GM18511 (cell line): Measurements from ENCODE around the gene NDFIP2.
"Not testable (repeated sequence)": the region's sequence is repeated elsewhere in the genome, so short reads cannot be mapped to it uniquely, and the experiment has no call there.

Experiments used
- ATAC-seq: cut with Tn5 transposase; IDR thresholded peaks from one replicate; pipeline ENCODE4 v1.9.1; 2021; ENCODE audit warnings: mild to moderate bottlenecking, moderate library complexity; ENCODE audit not compliant: unreplicated experiment

NDFIP2 gene

DNA sequence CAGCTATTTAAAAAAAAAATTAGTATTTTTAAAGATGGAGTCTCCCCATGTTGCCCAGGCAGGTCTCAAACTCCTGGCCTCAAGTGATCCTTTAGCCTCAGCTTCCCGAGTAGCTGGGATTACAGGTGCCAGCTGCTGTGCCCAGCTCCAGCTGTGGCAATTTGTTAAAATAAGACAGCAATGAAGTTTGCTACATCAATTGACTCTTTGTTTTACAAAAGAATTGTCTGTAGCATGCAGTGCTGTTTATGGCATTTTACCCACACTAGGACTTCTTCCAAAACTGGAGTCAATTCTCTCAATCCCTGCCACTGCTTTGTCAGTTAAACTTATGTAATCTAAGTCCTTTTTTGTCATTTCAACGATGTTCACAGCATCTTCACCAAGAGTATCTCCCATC is 49.3 kb downstream of the NDFIP2 start:
- no peak for ATAC-seq

- ATAC-seq = no peak
These were observed 50.7 kb downstream of the NDFIP2 start for GRCh38 chr13:79531542-79532254.

GRCh38 chr13:79532576-79532975 is 51.6 kb downstream of the NDFIP2 start:
- no peak for ATAC-seq

GRCh38 chr13:79533781-79534400 is 52.9 kb downstream of the NDFIP2 start:
- no peak for ATAC-seq

DNA sequence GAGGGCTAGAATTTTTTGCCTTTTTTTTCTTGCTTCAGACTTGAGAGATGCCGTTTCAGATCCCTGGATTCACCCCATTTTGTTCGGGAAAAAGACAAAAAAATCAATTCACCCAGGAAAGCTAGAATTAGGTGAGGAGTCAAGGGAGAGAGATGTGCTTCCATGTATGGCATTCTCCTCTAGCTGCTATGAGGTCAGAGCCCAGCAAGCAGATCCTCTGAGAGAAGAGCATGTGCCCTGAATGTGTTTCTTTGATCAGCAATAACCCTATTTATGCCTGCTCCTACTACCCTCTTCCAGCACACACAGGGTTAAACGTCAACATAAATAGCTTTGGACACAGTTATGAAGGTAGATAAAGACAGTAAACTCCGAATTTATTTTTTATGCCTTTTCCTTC is 53.6 kb downstream of the NDFIP2 start:
- ATAC-seq = no peak

GRCh38 chr13:79538757-79539156 is 57.8 kb downstream of the NDFIP2 start:
- ATAC-seq = no peak

- no peak for ATAC-seq
These were observed 59.5 kb downstream of the NDFIP2 start for GRCh38 chr13:79540504-79540903.

- ATAC-seq = peak; percentile 74
These were observed 60.6 kb downstream of the NDFIP2 start for GRCh38 chr13:79541426-79542049.

DNA sequence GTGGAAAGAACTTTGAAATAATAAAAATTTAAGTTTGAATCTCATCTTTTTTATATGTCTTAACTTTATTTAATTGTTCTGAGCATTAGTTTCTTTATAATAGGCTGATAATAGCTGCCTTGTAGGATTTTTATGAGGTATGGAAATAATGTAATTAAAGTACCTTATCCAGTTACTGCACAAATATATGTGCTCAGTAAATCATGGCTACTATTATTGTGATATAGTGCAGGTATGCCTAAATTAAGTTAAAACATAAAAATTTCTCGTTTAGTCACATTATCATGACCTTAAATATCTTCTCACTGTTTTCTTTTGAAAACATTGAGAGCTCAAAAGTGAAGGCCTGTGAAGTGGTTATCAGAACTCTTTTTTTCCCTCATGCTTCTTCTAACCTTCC is 62.9 kb downstream of the NDFIP2 start:
- ATAC-seq = no peak

DNA sequence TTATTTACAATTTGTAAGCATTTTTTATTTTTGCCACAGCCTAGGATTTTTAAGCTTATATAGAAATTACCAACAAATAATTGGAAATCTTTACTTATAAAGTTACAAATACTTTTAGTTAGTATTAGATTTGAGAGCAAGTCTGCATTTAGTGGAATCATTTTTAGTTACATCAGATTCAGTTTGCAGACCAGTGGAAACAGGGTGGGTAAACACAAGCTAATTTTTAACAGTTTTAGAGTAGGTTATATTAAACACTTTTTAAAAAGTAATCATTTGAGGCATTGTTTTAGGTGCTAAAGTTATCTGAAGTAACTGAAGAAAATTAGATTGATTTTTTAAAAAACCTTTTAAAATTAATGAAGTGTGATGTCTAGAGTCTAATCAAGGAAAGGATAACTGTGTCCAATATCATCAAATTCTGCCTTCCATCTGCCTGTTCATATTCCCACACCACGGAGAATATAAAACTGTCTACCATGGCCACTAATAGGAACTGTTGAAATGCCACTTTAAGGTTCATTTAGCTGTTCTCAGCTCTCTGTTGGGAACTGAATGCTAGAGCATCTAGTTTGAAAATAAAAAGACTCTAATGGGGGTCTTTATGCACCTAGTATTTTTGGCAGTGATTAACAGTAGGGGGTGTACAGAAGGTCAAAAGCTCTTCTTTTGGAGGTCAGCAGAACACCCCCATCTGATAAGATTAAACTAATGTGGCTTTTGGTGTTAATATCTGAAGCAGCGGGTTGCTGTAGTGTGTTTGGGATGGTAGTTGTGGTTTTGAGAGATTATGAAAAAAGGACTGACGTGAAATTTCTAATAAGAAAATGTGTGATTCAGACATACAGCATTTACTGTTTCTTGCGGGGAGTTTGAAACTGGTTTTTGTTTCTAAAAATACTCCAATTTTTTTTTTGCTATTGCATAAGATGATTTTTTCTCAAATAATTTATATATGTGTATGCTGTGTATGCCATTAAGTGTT is 66.5 kb downstream of the NDFIP2 start:
- ATAC-seq = no peak

GRCh38 chr13:79548902-79549301 is 67.9 kb downstream of the NDFIP2 start:
- ATAC-seq = no peak

DNA sequence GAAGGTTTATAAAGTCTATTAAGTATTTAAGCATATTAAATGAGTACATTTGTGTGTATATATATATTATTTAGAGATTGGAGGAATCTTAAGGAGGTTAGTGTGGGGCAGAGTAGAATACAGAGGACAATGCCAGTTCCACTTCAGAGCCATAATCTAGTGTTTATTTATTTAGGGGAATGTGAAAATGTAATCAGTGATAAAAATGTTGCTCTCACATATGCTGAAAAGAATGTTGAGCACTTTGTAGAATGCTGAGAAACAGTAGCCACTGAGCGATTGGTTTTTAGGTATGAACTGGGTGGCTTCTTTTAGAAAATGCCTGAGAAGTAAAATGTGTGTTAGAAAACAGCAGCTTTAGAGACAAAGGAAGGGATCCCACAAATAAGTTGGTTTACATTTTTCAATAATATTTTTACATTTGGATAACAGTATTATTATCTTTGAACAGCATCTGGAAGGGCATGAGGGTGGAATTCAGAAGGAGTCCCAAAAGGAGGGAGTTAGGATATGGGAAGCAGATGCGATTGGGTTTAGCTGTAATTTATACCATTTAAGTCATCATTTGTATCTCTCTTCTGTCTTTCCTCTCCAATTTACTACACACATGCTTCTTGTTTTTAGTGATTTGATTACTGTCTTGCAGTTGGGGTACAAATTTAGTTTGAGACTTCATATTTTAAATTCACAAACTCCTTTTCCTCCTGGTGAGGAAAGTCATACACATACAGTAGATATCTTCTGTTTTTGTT is 68.6 kb downstream of the NDFIP2 start:
- no peak for ATAC-seq

DNA sequence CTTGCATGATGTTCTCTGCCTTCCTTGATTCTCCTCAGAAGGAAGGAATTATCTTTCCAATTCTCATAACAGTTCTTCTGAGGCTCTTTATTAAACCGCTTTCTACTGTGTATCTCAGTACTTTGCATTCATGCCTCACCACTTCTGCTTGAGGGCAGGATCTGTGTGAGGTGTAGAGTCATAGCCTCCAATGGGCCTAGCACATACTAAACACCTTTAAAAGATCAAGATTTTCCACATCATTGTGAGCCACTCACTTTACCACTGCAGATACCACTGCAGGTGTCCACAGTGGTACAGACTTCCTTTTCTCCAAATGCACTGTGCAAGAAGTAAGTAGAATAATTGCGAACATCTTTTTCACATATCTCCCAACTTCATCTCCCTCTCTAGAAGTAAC is 76.7 kb downstream of the NDFIP2 start:
- ATAC-seq = no peak

DNA sequence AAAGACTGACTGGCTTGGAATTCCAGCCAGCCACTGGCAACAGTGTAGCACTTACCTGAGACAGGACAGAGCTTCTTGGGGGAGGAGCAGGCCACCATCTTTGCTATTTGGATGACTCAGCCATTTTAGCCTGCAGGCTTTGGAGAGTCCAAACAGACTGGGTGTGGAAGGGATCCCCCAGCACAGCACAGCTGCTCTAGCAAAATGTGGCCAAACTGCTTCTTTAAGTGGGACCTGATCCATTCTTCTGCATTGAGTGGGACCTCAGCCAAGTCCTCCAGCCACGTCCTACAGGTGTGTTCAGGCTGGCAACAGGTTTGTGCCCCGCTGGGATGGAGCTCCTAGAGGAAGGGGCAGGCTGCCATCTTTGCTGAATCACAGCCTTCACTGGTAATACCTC is 80.0 kb downstream of the NDFIP2 start:
- ATAC-seq = no peak

- ATAC-seq = no peak
These were observed 81.6 kb downstream of the NDFIP2 start for GRCh38 chr13:79562557-79562956.

- ATAC-seq = no peak
These were observed 85.2 kb downstream of the NDFIP2 start for GRCh38 chr13:79566118-79566517.

DNA sequence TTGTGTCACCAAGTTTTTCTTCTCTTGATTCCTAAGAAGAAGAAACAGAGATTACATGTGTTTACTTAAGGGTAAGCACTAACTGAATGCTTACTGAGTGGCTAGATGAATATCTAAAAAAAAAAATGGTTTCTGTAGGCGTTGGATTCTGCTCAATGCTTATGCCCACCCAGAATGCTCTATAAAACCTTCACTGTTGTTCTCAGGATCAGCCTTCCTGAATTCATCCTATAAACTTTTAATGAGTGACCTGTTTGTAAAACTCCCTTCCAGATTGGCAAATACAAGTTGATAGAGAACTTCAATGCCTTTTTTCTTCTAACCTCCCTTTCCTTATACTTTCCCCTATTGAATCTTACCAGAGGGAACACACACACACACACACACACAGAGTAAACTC is 90.2 kb downstream of the NDFIP2 start:
- no peak for ATAC-seq

- not testable (repeated sequence) for ATAC-seq
These were observed 92.9 kb downstream of the NDFIP2 start for GRCh38 chr13:79573892-79574291.

DNA sequence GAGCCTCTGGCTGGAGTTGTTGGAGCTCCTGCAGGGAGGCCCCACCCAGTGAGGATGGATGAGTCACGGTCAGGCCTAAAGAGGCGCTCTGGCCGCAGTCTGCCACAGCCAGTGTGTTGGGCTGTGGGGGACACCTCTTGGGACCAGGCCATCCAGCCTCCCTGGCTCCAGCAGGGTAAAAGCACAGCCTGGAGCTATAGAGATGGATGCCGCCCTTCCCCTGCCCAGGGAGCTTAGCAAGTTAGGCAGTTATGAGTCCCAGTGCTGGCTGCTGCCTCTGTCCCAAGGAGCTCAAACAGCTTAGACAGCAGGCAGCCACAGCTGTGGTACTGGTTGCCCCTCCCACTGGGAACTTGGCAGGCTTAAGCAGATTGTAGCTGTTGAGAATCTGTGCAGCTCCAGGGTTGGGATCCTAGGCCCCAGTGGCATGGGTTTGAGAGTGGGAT is 100.9 kb downstream of the NDFIP2 start:
- ATAC-seq = no peak

GRCh38 chr13:79582896-79583295 is 101.9 kb downstream of the NDFIP2 start:
- ATAC-seq = no peak
